CD4-positive, alpha-beta T cell treated with Interleukin-6 at 100 ng/mL for 8 hours (primary cell): Measurements from ENCODE around the gene ZGRF1.
"Not testable (repeated sequence)": the region's sequence is repeated elsewhere in the genome, so short reads cannot be mapped to it uniquely, and the experiment has no call there.

Experiments
- DNase-seq: peaks from one replicate; pipeline ENCODE4 v3.0.0-alpha.2; 2020; ENCODE audit warnings: mixed read lengths, low spot score

ZGRF1 gene, protein sequence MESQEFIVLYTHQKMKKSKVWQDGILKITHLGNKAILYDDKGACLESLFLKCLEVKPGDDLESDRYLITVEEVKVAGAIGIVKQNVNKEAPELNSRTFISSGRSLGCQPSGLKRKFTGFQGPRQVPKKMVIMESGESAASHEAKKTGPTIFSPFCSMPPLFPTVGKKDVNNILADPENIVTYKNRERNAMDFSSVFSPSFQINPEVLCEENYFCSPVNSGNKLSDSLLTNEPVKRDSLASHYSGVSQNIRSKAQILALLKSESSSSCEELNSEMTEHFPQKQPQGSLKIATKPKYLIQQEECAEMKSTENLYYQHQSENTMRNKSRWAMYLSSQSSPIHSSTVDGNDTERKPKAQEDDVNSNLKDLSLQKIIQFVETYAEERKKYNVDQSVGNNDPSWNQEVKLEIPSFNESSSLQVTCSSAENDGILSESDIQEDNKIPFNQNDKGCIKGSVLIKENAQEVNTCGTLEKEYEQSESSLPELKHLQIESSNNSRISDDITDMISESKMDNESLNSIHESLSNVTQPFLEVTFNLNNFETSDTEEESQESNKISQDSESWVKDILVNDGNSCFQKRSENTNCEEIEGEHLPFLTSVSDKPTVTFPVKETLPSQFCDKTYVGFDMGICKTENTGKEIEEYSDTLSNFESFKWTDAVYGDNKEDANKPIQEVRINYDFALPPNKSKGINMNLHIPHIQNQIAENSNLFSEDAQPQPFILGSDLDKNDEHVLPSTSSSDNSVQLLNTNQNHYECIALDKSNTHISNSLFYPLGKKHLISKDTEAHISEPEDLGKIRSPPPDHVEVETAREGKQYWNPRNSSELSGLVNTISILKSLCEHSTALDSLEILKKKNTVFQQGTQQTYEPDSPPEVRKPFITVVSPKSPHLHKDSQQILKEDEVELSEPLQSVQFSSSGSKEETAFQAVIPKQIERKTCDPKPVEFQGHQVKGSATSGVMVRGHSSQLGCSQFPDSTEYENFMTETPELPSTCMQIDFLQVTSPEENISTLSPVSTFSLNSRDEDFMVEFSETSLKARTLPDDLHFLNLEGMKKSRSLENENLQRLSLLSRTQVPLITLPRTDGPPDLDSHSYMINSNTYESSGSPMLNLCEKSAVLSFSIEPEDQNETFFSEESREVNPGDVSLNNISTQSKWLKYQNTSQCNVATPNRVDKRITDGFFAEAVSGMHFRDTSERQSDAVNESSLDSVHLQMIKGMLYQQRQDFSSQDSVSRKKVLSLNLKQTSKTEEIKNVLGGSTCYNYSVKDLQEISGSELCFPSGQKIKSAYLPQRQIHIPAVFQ (N-terminal part only)

DNA sequence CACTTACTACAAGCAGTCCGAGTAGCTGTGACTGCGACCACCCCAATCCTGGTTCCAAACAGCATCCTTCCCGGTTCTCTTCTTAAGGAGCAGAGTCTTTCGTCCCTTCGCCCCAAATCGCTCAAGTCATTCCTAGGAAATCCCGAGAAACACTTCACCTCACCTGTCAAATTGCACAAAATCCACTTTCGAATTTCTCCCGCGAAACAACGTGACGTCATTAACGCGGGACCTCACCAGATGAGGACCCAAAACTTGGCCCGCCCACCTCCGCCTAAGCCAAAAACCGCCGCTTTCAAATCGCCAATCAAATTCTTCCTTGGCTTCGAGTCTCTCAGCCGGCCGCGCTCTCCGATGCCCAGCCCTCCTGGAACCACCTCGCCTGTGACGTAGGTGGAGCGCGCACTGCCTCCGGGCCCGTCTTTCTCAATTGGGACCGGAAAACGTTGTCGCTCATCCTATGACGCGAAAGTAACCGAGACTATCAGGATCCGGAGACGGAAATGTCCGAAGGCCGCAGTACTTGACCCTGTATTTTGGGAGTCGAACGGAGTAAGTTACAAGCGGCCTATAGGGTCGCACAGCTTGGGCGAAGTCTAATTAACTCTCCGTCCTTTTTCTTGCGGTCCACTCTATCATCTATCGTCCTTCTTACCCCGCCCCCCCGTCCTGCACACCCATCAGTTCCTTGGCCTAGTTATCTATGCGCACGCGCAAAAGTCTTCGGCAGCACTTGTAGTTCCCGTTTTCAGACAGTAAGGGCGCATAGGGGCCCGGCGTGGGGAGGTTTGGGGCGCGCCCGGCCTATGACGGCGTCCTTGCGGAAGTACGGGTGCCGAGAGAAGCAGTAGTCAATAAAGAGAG lies at the start of gene ZGRF1, which contains the start of gene LARP7:
Gene ZGRF1, minus strand, starts transcription at position 222 of the 864 bp plus-strand sequence. CDS start 3,733 bp downstream, outside the sequence.
Gene LARP7, plus strand, starts transcription at position 456 of the 864 bp plus-strand sequence. CDS start 7,527 bp downstream, outside the sequence.
- peak; percentile 98 for DNase-seq

DNA sequence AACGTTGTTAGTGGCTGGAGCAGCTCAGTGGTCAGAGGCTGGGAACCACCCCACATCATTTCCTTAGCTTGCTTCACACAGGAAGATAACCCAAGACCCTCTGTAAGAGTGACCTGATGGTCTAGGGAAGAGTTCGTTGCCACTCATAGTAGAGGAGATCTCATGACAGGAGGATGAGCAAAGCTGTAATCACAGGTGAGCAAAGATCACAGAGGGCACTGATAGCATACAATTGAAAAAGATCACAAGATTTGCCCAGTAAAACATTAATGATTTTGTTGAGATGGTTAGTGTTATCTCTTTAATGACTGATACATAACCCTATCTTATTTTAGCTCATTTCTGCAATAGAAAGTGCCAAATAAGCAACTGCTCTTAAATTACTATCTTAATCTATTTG lies 44.3 kb upstream of the ZGRF1 start:
- no peak for DNase-seq

DNA sequence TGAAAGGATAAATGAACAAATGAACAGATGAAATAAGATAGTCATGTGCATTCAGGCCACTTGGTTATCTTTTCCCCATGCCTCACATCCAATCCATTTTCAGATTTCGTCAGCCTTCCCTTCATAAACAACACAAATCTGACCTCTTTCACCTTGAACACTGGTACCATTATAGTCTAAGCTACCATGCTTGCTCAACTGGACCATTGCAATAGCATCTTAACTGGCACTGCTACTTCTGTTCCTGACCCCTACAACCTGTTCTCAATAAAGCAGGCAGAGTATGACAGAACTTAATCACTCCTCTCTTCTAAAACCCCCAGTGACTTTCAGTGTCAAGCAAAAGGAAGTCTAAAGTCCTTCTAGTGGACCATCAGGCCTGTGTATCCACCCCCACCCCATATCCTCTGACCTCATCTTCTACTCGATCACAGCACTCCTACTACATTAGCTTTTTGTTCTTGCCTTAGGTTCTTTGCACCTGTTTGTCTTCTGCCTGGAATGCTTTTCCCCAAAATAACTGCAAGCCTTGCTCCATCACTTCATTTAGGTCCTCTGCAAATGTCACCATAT lies 40.9 kb upstream of the ZGRF1 start:
- no peak for DNase-seq

DNA sequence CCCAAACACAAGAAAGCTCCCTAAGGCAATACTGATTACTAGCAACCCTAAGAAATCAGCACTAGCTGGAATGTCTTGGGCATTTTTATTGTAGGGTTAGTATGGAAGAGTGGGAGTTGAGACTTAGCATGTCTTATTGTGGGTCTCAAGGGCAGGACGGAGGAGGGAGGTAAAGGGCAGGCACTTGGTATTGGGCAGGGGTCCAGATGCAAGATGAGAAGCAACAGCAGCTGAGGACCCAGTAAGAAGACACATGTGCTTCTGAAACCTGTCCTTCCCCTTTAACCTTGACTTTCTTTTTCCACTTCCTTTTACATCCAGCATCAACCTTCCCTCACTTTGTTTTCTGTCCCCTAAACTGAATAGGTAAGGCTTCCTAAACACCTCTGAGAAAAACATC lies 37.7 kb upstream of the ZGRF1 start:
- DNase-seq: no peak

DNA sequence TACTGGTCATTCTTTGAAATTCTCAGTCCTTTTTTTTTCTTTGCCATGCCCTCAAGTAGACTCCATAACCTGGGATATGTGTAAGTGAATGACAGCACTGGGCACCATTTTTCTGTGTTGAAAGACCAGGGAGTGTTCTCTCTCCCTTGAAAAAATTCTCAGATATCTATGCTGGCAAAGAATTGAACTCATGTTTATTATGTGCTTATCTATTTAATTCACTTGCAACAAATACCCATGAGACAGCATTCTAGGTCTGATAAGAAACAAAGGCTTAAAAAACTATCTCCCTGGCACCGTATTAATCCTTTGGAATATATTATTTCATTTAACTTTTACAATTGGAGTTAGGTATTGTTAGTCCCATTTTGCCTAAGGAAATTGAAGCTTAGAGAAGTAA lies 37.0 kb upstream of the ZGRF1 start:
- DNase-seq: no peak

DNA sequence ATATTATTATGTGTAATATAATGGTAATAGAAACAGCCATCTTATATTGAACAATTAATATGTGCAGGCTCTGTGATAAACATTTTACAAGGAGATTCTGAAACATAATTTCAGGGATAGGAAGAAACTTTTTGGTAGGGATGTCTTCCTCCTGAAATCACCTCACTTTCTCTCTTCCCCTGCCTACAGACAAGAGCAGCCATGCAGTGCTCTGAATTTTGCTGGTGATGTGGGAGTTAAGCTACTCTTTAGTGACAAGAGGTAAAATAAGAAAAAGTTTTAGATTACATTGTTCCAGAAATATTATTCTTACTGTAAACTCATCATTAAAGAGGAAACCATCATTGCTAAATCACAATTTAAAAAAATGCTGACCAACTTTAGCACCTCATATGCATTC lies 36.4 kb upstream of the ZGRF1 start:
- DNase-seq: no peak

- no peak for DNase-seq
Observed at GRCh38 chr4:112668131-112668530, 31.4 kb upstream of the ZGRF1 start.

- DNase-seq: no peak
Observed at GRCh38 chr4:112664611-112665010, 27.9 kb upstream of the ZGRF1 start.

DNA sequence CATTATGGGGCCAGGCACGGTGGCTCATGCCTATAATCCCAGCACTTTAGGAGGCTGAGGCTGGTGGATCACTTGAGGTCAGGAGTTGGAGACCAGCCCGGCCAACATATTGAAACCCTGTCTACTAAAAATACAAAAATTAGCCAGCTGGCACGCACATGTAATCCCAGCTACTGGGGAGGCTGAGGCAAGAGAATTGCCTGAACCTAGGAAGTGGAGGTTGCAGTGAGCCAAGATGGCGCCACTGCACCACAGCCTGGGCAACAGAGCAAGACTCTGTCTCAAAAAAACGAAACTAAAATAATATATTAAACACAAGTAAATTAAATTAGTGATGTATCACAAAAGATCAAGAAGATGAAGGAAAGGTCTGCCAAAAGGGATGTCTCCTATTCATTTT lies 19.4 kb upstream of the ZGRF1 start:
- not testable (repeated sequence) for DNase-seq

DNA sequence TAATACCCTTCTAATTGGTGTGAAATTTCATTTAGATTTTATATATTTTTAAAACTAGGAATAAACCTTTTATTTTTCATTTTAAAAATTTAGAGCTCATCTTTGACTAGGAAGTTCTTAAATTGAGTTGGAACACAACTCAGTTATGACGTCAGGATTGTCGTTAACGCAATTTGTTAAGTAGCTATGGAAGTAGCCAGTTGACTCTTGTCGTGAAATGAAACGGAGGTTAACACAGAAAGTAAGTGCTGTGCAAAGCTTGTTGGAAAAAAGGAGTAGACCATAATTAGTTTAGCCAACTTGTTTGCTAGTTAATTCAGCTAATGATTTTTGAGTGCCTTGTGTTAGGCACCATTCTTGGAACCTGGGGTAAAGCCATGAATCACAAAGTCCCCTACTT lies 18.6 kb upstream of the ZGRF1 start:
- no peak for DNase-seq

DNA sequence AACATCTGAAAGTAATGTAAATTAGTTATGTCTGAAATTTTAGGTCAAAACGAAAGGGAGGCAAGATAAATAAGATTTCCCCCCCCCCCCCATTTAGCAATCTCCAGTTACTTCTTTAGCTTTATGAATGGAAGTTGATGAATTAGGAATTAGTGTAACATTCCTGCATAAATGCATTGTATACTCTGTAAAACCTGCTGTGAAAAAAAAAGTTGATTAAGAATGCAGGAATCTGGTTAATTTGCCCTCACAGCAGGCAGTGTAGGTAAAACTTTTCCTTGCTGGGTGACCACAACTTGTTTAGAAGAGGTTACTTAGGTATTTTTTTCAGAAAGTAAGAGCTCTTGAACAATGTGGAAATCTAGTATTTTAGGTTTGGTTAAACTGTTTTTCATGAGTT lies 15.5 kb upstream of the ZGRF1 start:
- no peak for DNase-seq

DNA sequence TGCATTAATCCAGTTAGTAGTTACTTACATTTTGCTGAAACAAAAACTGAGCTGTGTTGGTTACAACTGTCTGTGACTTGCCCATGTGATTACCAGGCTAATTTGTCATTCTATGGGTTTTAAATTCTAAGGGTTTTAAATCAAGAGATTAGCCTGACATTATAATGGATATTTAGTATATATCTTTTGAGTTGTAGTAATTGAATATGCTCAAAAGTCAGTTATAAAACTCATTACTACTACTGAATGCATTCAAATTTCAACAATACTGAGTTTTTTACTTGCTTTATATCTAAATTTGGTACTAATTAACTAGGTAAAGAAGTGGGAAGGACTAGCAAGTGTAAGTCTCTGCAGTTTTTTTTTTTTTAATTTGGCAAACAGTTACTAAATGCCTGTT lies 14.9 kb upstream of the ZGRF1 start:
- no peak for DNase-seq

DNA sequence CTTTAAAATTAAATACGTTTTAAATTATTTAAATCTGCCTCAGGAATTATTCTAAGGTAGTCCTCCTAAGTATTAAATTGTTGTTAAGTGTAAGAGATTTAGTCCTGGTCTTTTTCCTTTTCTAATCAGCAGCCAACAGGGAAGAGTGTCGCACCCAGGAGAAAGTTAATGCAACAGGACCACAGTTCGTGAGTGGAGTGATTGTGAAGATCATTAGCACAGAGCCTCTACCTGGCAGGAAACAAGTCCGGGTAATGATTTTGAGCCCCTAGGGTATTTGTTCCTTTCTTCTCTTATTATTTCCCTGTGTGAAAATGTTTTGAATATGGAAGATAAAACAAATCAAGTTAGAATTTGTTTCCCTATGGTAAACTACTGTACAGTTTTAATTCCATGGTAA lies 13.6 kb upstream of the ZGRF1 start:
- DNase-seq: no peak

- DNase-seq: no peak
Observed at GRCh38 chr4:112649055-112649408, 12.3 kb upstream of the ZGRF1 start.

GRCh38 chr4:112648263-112649054 lies 11.8 kb upstream of the ZGRF1 start:
- DNase-seq: no peak

- no peak for DNase-seq
Observed at GRCh38 chr4:112647785-112648184, 11.1 kb upstream of the ZGRF1 start.

DNA sequence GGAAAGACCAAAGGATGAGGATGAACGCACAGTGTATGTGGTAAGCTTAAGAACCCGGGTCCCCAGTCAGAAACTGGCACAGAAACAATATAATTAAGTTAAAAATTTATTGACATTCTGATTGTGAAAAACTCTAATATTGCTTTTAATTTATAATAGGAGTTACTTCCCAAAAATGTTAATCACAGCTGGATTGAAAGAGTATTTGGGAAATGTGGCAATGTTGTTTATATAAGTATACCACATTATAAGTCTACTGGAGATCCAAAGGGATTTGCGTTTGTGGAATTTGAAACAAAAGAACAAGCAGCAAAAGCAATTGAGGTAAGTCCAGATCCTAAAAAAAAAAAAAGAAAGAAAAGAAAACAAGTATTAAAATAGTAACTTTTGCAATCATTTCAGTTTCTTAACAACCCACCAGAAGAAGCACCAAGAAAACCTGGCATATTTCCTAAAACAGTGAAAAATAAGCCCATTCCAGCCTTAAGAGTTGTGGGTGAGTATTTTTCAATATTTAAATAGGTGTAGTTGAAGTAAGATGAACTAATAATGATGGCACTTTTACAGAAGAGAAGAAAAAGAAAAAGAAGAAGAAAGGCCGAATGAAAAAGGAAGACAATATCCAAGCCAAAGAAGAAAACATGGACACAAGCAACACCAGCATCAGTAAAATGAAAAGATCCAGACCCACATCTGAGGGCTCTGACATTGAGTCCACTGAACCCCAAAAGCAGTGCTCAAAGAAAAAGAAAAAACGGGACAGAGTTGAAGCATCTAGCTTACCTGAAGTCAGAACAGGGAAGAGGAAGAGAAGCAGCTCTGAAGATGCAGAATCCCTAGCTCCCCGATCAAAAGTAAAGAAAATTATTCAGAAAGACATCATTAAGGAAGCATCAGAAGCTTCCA lies 10.2 kb upstream of the ZGRF1 start:
- no peak for DNase-seq

- no peak for DNase-seq
Observed at GRCh38 chr4:112645541-112646329, 9.0 kb upstream of the ZGRF1 start.
